Measurements from ENCODE around the gene ATF7IP. TPM values are rescaled to one million over a fixed set of nuclear protein-coding genes. Genes with fewer than 3 reads are reported as not detected.

The ATF7IP gene
- total RNA-seq, 1 donor from 2014 or later: 153 TPM

GRCh38 chr12:14514946-14515345, 149.5 kb downstream of the ATF7IP start:
- H3K36me3 Mint-ChIP-seq (ENCODE audit: low read depth, unreplicated experiment): no peaks in the 10 kb centered on the region
- peaks cover 4% of the 10 kb centered on the region for H3K27me3 Mint-ChIP-seq (ENCODE audit: unreplicated experiment)
- no peak for DNase-seq (ENCODE audit: low spot score)
- H3K27ac Mint-ChIP-seq (ENCODE audit: unreplicated experiment): no peak overlapping the region
- no peak for TF ChIP-seq CTCF (IDR thresholded peaks at IDR 0.05; ENCODE audit: unreplicated experiment)
- H3K4me1 Mint-ChIP-seq (ENCODE audit: unreplicated experiment): no peaks in the 10 kb centered on the region
- H3K9me3 Mint-ChIP-seq (ENCODE audit: unreplicated experiment): no peaks in the 10 kb centered on the region
- no peak overlapping the region for H3K4me3 Mint-ChIP-seq (ENCODE audit: unreplicated experiment)

GRCh38 chr12:14521822-14522221, 156.3 kb downstream of the ATF7IP start:
- Mint-ChIP-seq H3K27me3 (ENCODE audit: unreplicated experiment) (no peaks in the 10 kb centered on the region), H3K4me3 (ENCODE audit: unreplicated experiment) (no peak overlapping the region), H3K4me1 (ENCODE audit: unreplicated experiment) (no peaks in the 10 kb centered on the region), H3K9me3 (ENCODE audit: unreplicated experiment) (no peaks in the 10 kb centered on the region), H3K36me3 (ENCODE audit: low read depth, unreplicated experiment) (peaks cover 23% of the 10 kb centered on the region), H3K27ac (ENCODE audit: unreplicated experiment) (no peak overlapping the region)
- TF ChIP-seq CTCF (IDR thresholded peaks at IDR 0.05; ENCODE audit: unreplicated experiment): no peak
- DNase-seq (ENCODE audit: low spot score): no peak

- Mint-ChIP-seq H3K4me1 (ENCODE audit: unreplicated experiment) (no peaks in the 10 kb centered on the region), H3K9me3 (ENCODE audit: unreplicated experiment) (no peaks in the 10 kb centered on the region), H3K4me3 (ENCODE audit: unreplicated experiment) (no peak overlapping the region), H3K27me3 (ENCODE audit: unreplicated experiment) (no peaks in the 10 kb centered on the region), H3K36me3 (ENCODE audit: low read depth, unreplicated experiment) (peaks cover 21% of the 10 kb centered on the region), H3K27ac (ENCODE audit: unreplicated experiment) (no peak overlapping the region)
- no peak for DNase-seq (ENCODE audit: low spot score)
- no peak for TF ChIP-seq CTCF (IDR thresholded peaks at IDR 0.05; ENCODE audit: unreplicated experiment)
Observed at GRCh38 chr12:14525964-14526363, 160.5 kb downstream of the ATF7IP start.

GRCh38 chr12:14532152-14532551, 166.7 kb downstream of the ATF7IP start:
- Mint-ChIP-seq H3K27me3 (ENCODE audit: unreplicated experiment) (no peaks in the 10 kb centered on the region), H3K36me3 (ENCODE audit: low read depth, unreplicated experiment) (peaks cover 12% of the 10 kb centered on the region), H3K4me3 (ENCODE audit: unreplicated experiment) (no peak overlapping the region), H3K27ac (ENCODE audit: unreplicated experiment) (no peak overlapping the region), H3K9me3 (ENCODE audit: unreplicated experiment) (no peaks in the 10 kb centered on the region), H3K4me1 (ENCODE audit: unreplicated experiment) (no peaks in the 10 kb centered on the region)
- no peak for DNase-seq (ENCODE audit: low spot score)
- TF ChIP-seq CTCF (IDR thresholded peaks at IDR 0.05; ENCODE audit: unreplicated experiment): no peak

- no peak overlapping the region for H3K27ac Mint-ChIP-seq (ENCODE audit: unreplicated experiment)
- H3K27me3 Mint-ChIP-seq (ENCODE audit: unreplicated experiment): no peaks in the 10 kb centered on the region
- no peak overlapping the region for H3K4me3 Mint-ChIP-seq (ENCODE audit: unreplicated experiment)
- peaks cover 12% of the 10 kb centered on the region for H3K36me3 Mint-ChIP-seq (ENCODE audit: low read depth, unreplicated experiment)
- H3K4me1 Mint-ChIP-seq (ENCODE audit: unreplicated experiment): no peaks in the 10 kb centered on the region
- no peak for DNase-seq (ENCODE audit: low spot score)
- H3K9me3 Mint-ChIP-seq (ENCODE audit: unreplicated experiment): no peaks in the 10 kb centered on the region
- TF ChIP-seq CTCF (IDR thresholded peaks at IDR 0.05; ENCODE audit: unreplicated experiment): no peak
Observed at GRCh38 chr12:14537088-14537487, 171.6 kb downstream of the ATF7IP start.
